Measurements from ENCODE around the gene GPR137. TPM values are rescaled to one million over a fixed set of nuclear protein-coding genes. Genes with fewer than 3 reads are reported as not detected.

GPR137 gene
- total RNA-seq, 1 donor from 2014 or later: 71.4 TPM

- no peaks in the 10 kb centered on the region for H3K9me3 Mint-ChIP-seq (ENCODE audit: unreplicated experiment)
- DNase-seq (ENCODE audit: extremely low spot score, unreplicated experiment): no peak
- peaks cover 24% of the 10 kb centered on the region for H3K4me1 Mint-ChIP-seq (ENCODE audit: unreplicated experiment)
- H3K4me3 Mint-ChIP-seq (ENCODE audit: unreplicated experiment): no peak overlapping the region
- H3K27me3 Mint-ChIP-seq (ENCODE audit: unreplicated experiment): peaks cover 15% of the 10 kb centered on the region
- TF ChIP-seq CTCF (IDR thresholded peaks at IDR 0.05): no peak
- H3K36me3 Mint-ChIP-seq (ENCODE audit: unreplicated experiment): peaks cover 1% of the 10 kb centered on the region
- H3K27ac Mint-ChIP-seq (ENCODE audit: unreplicated experiment): no peak overlapping the region
Observed at GRCh38 chr11:64288353-64288750, 2.7 kb downstream of the GPR137 start.

- no peak overlapping the region for H3K27ac Mint-ChIP-seq (ENCODE audit: unreplicated experiment)
- H3K4me1 Mint-ChIP-seq (ENCODE audit: unreplicated experiment): peaks cover 23% of the 10 kb centered on the region
- no peak for DNase-seq (ENCODE audit: extremely low spot score, unreplicated experiment)
- peaks cover 1% of the 10 kb centered on the region for H3K36me3 Mint-ChIP-seq (ENCODE audit: unreplicated experiment)
- no peak for TF ChIP-seq CTCF (IDR thresholded peaks at IDR 0.05)
- H3K4me3 Mint-ChIP-seq (ENCODE audit: unreplicated experiment): no peak overlapping the region
- H3K9me3 Mint-ChIP-seq (ENCODE audit: unreplicated experiment): no peaks in the 10 kb centered on the region
- peaks cover 16% of the 10 kb centered on the region for H3K27me3 Mint-ChIP-seq (ENCODE audit: unreplicated experiment)
Observed at GRCh38 chr11:64289002-64289564, 3.4 kb downstream of the GPR137 start.

GRCh38 chr11:64290352-64291261 lies 5.0 kb downstream of the GPR137 start:
- peaks cover 33% of the 10 kb centered on the region for H3K4me1 Mint-ChIP-seq (ENCODE audit: unreplicated experiment)
- peaks cover 1% of the 10 kb centered on the region for H3K36me3 Mint-ChIP-seq (ENCODE audit: unreplicated experiment)
- peaks cover 22% of the 10 kb centered on the region for H3K27me3 Mint-ChIP-seq (ENCODE audit: unreplicated experiment)
- no peak for DNase-seq (ENCODE audit: extremely low spot score, unreplicated experiment)
- peak overlapping the region; percentile 70 for H3K4me3 Mint-ChIP-seq (ENCODE audit: unreplicated experiment)
- no peak overlapping the region for H3K27ac Mint-ChIP-seq (ENCODE audit: unreplicated experiment)
- no peak for TF ChIP-seq CTCF (IDR thresholded peaks at IDR 0.05)
- H3K9me3 Mint-ChIP-seq (ENCODE audit: unreplicated experiment): no peaks in the 10 kb centered on the region

GRCh38 chr11:64291262-64291751 lies 5.7 kb downstream of the GPR137 start, which contains the start of gene KCNK4:
TSS of gene KCNK4 (plus strand) at chr11:64291302. CDS start at chr11:64293019, 1,717 bp downstream.
- no peak for DNase-seq (ENCODE audit: extremely low spot score, unreplicated experiment)
- Mint-ChIP-seq H3K27me3 (ENCODE audit: unreplicated experiment) (peaks cover 26% of the 10 kb centered on the region), H3K4me3 (ENCODE audit: unreplicated experiment) (peak within 1 kb of the TSS; percentile 70), H3K27ac (ENCODE audit: unreplicated experiment) (no peak within 1 kb of the TSS), H3K9me3 (ENCODE audit: unreplicated experiment) (no peaks in the 10 kb centered on the region), H3K4me1 (ENCODE audit: unreplicated experiment) (peaks cover 30% of the 10 kb centered on the region), H3K36me3 (ENCODE audit: unreplicated experiment) (peaks cover 1% of the 10 kb centered on the region)
- TF ChIP-seq CTCF (IDR thresholded peaks at IDR 0.05): no peak
